ENCODE data around the gene MRPS27.

- TF ChIP-seq CTCF (IDR thresholded peaks at IDR 0.05) (no peak), POLR2A (IDR thresholded peaks at IDR 0.05) (no peak)
These were observed 114.5 kb downstream of the MRPS27 start for GRCh38 chr5:72205431-72206009.

All from Peyer's patch (tissue), 4 donors.